Esophagus muscularis mucosa (tissue), 4 donors: ENCODE data around the gene ZNF540. TPM values are rescaled to one million over a fixed set of nuclear protein-coding genes. Genes with fewer than 3 reads are reported as not detected.

Experiments
- DNase-seq: peaks from one replicate; pipeline ENCODE4 v3.0.0-alpha.2; 2017; ENCODE audit errors: extremely low spot score
- H3K27ac ChIP-seq, 4 donors: fragments of 200-600 bp; sonication (generic); replicated peaks in 1 of 4; 1 replicate in 3 of 4; 2 replicates in 1 of 4; pipeline ENCODE4 v1.5.1; 2016 to 2019; ENCODE audit warnings: mild to moderate bottlenecking in 1 of 4
- H3K27me3 ChIP-seq, 4 donors: fragments of 200-600 bp; sonication (generic); one replicate each; pipeline versions ENCODE4 v1.5.1 to v1.6.0; 2016 to 2019
- H3K36me3 ChIP-seq, 4 donors: fragments of 200-600 bp; sonication (generic); one replicate each; pipeline ENCODE4 v1.5.1; 2016 to 2019
- H3K4me1 ChIP-seq, 4 donors: fragments of 200-600 bp; sonication (generic); one replicate each; pipeline ENCODE4 v1.5.1; 2016 to 2019
- H3K4me3 ChIP-seq, 4 donors: fragments of 200-600 bp; sonication (generic); 1 replicate in 2 of 4; 2 replicates in 2 of 4; pipeline ENCODE4 v1.5.1; 2016 to 2019; ENCODE audit warnings: mild to moderate bottlenecking in 4 of 4, moderate library complexity in 1 of 4
- H3K9me3 ChIP-seq, 4 donors: fragments of 200-600 bp; sonication (generic); 1 replicate in 3 of 4; 2 replicates in 1 of 4; pipeline ENCODE4 v1.5.1; 2016 to 2019
- CTCF ChIP-seq, 3 experiments: fragments of 200-600 bp in 2 of 3; fragments of 450-650 bp in 1 of 3; sonication (generic) in 2 of 3; IDR thresholded peaks; one replicate each; pipeline ENCODE4 v1.5.1; 2017 to 2019; ENCODE audit warnings: antibody characterized with exemption in 3 of 3, mild to moderate bottlenecking in 2 of 3, moderate library complexity in 1 of 3
- EP300 ChIP-seq: sonication (generic); formaldehyde crosslinking; IDR thresholded peaks from one replicate; pipeline ENCODE4 v1.6.1; 2017; ENCODE audit warnings: antibody characterized with exemption
- POLR2A ChIP-seq: fragments of 450-650 bp; IDR thresholded peaks from one replicate; pipeline ENCODE4 v1.6.1; 2017; ENCODE audit warnings: antibody characterized with exemption, moderate library complexity, mild to moderate bottlenecking, low read depth
- POLR2AphosphoS5 ChIP-seq, 2 donors: sonication (generic); formaldehyde crosslinking; IDR thresholded peaks; one replicate each; pipeline ENCODE4 v1.6.1; 2017; ENCODE audit warnings: antibody characterized with exemption in 2 of 2
- WGBS: methylation state at CpG from one replicate; pipeline ENCODE4 v1.1.5; 2018; 5-methylcytosine and 5-hydroxymethylcytosine counted together
- intact Hi-C: fragments of 100-400 bp; cut with DNase I; formaldehyde crosslinking; loops from one replicate; pipeline ENCODE4 v1.15.1; 2023
- total RNA-seq, 4 donors: library from RNA; depleted of rRNA; stranded (reverse); fragments of >200 nt; gene quantifications; one replicate each; pipeline versions ENCODE4 v1.1.0 to v1.2.1, GENCODE V29; 2016

ZNF540 gene
- total RNA-seq, 4 donors from 2014 or later: 1.6 to 5.4 (median 2.5) TPM

GRCh38 chr19:37565370-37565669 is 29.4 kb upstream of the ZNF540 start:
- peaks cover 25 to 90% (median 65%) of the 10 kb centered on the region in 4 donors for H3K36me3 ChIP-seq
- TF ChIP-seq POLR2A (no peak), POLR2AphosphoS5 (IDR thresholded peaks at IDR 0.05) (no peak), EP300 (no peak)
- no peak for DNase-seq
- peaks cover 0 to 30% (median 0%) of the 10 kb centered on the region in 4 donors for H3K9me3 ChIP-seq
- no peak overlapping the region for H3K27ac ChIP-seq
- no peaks in the 10 kb centered on the region for H3K27me3 ChIP-seq
- intact Hi-C loops: loop anchor here (10.0 kb wide), 1 partner anchor 691 kb away; no protein-coding TSS in a partner anchor
- no peak overlapping the region for H3K4me3 ChIP-seq
- no peaks in the 10 kb centered on the region for H3K4me1 ChIP-seq

- DNase-seq: no peak
- TF ChIP-seq POLR2AphosphoS5 (IDR thresholded peaks at IDR 0.05) (no peak), CTCF (IDR thresholded peaks at IDR 0.05) (no peak), EP300 (no peak), POLR2A (no peak)
- intact Hi-C loops: no loop called here
- H3K4me1 ChIP-seq: no peaks in the 10 kb centered on the region
- H3K27me3 ChIP-seq: no peaks in the 10 kb centered on the region
- H3K36me3 ChIP-seq: peaks cover 9 to 52% (median 41%) of the 10 kb centered on the region in 4 donors
- H3K4me3 ChIP-seq: no peak overlapping the region
- no peak overlapping the region for H3K27ac ChIP-seq
- H3K9me3 ChIP-seq: peaks cover 0 to 9% (median 0%) of the 10 kb centered on the region in 4 donors
Observed at GRCh38 chr19:37572203-37572602, 22.5 kb upstream of the ZNF540 start.

- TF ChIP-seq POLR2AphosphoS5 (IDR thresholded peaks at IDR 0.05) (no peak), POLR2A (no peak), EP300 (no peak), CTCF (IDR thresholded peaks at IDR 0.05) (no peak)
- H3K36me3 ChIP-seq: peaks cover 59 to 91% (median 77%) of the 10 kb centered on the region in 4 donors
- 54% methylated on average over 2 of the region's 2 CpGs for WGBS
- H3K4me3 ChIP-seq: no peak overlapping the region
- no peak overlapping the region for H3K27ac ChIP-seq
- no peaks in the 10 kb centered on the region for H3K27me3 ChIP-seq
- no peaks in the 10 kb centered on the region for H3K4me1 ChIP-seq
- intact Hi-C loops: no loop called here
- H3K9me3 ChIP-seq: peaks cover 0 to 63% (median 29%) of the 10 kb centered on the region in 4 donors
- DNase-seq: no peak
Observed at GRCh38 chr19:37583340-37583739, 11.3 kb upstream of the ZNF540 start.

GRCh38 chr19:37593996-37594303 is 726 bp upstream of the ZNF540 start:
- peak overlapping the region; percentile 90 to 93 (median 92) for H3K27ac ChIP-seq
- no peaks in the 10 kb centered on the region for H3K27me3 ChIP-seq
- H3K4me1 ChIP-seq: peaks cover 12 to 26% (median 23%) of the 10 kb centered on the region in 4 donors
- 8% methylated on average over 9 of the region's 9 CpGs for WGBS
- H3K36me3 ChIP-seq: peaks cover 5 to 17% (median 7%) of the 10 kb centered on the region in 4 donors
- no peak for DNase-seq
- TF ChIP-seq POLR2A: no peak
- TF ChIP-seq EP300: no peak
- TF ChIP-seq POLR2AphosphoS5 (IDR thresholded peaks at IDR 0.05): no peak
- TF ChIP-seq CTCF (IDR thresholded peaks at IDR 0.05): no peak
- H3K4me3 ChIP-seq: peak overlapping the region; percentile 70 to 83 (median 73)
- intact Hi-C loops: loop anchor here (2.0 kb wide), 1 partner anchor 125 kb away; the partner anchor contains the start of gene ZNF570
- peaks cover 0 to 29% (median 6%) of the 10 kb centered on the region in 4 donors for H3K9me3 ChIP-seq

GRCh38 chr19:37594982-37595382 is 306 bp downstream of the ZNF540 start:
- Histone ChIP-seq H3K9me3 (peaks cover 0 to 23% (median 6%) of the 10 kb centered on the region in 4 donors), H3K4me1 (peaks cover 12 to 26% (median 23%) of the 10 kb centered on the region in 4 donors), H3K36me3 (peaks cover 8 to 27% (median 17%) of the 10 kb centered on the region in 4 donors), H3K4me3 (peak overlapping the region; percentile 70 to 83 (median 73)), H3K27ac (peak overlapping the region; percentile 90 to 93 (median 92)), H3K27me3 (no peaks in the 10 kb centered on the region)
- 0% methylated on average over 7 of the region's 20 CpGs for WGBS
- no peak for TF ChIP-seq POLR2AphosphoS5 (IDR thresholded peaks at IDR 0.05)
- TF ChIP-seq EP300: peak; percentile 15
- peak; percentile 92 for DNase-seq
- intact Hi-C loops: loop anchor here (2.0 to 5.0 kb wide), 3 partner anchors 57 to 798 kb away; partner anchors contain the start of gene ZNF570
